Kidney epithelial cell (primary cell): ENCODE measurements around the gene TNFRSF1A. TPM values are rescaled to one million over a fixed set of nuclear protein-coding genes. Genes with fewer than 3 reads are reported as not detected.

Experiments used
- DNase-seq: peaks from one replicate; pipeline ENCODE4 v3.0.0-alpha.2; 2010; ENCODE audit warnings: low read depth
- H3K27me3 ChIP-seq: 2 replicates; pipeline ENCODE4 v1.6.0; 2011; ENCODE audit warnings: low read length; ENCODE audit not compliant: control insufficient read depth, insufficient read depth
- H3K36me3 ChIP-seq: 2 replicates; pipeline ENCODE4 v1.5.1; 2011; ENCODE audit warnings: low read length; ENCODE audit not compliant: control insufficient read depth, insufficient read depth
- H3K4me3 ChIP-seq: 2 replicates; pipeline ENCODE4 v1.5.1; 2011; ENCODE audit warnings: low read depth, mild to moderate bottlenecking, control low read depth, low read length
- CTCF ChIP-seq: IDR thresholded peaks from 2 replicates; pipeline ENCODE4 v1.5.1; 2011; ENCODE audit warnings: mild to moderate bottlenecking, moderate library complexity, low read length, control low read depth, inconsistent platforms; ENCODE audit not compliant: insufficient read depth, poor library complexity, severe bottlenecking
- total RNA-seq: library from RNA; depleted of rRNA; stranded (reverse); fragments of >200 nt; gene quantifications from 2 replicates; pipeline ENCODE4 v1.2.3, GENCODE V29; 2015

Gene TNFRSF1A
- total RNA-seq, 1 donor from 2014 or later, result 115 TPM

- Histone ChIP-seq H3K36me3 (no peaks in the 10 kb centered on the region), H3K4me3 (no peak overlapping the region), H3K27me3 (no peaks in the 10 kb centered on the region)
- peak; percentile 59 for TF ChIP-seq CTCF
- peak; percentile 98 for DNase-seq
Observed at GRCh38 chr12:6370994-6371754, 29.3 kb upstream of the TNFRSF1A start.

GRCh38 chr12:6370576-6370935, 28.7 kb upstream of the TNFRSF1A start:
- Histone ChIP-seq H3K36me3 (no peaks in the 10 kb centered on the region), H3K4me3 (no peak overlapping the region), H3K27me3 (no peaks in the 10 kb centered on the region)
- DNase-seq, result no peak
- no peak for TF ChIP-seq CTCF

- Histone ChIP-seq H3K36me3 (no peaks in the 10 kb centered on the region), H3K4me3 (no peak overlapping the region)
Observed at GRCh38 chr12:6369916-6370575, 28.2 kb upstream of the TNFRSF1A start.

GRCh38 chr12:6368906-6369525, 27.1 kb upstream of the TNFRSF1A start:
- Histone ChIP-seq H3K36me3 (no peaks in the 10 kb centered on the region), H3K4me3 (no peak overlapping the region), H3K27me3 (no peaks in the 10 kb centered on the region)
- DNase-seq, result no peak
- TF ChIP-seq CTCF, result no peak

More at GRCh38 chr12:6369916-6370575, 28.2 kb upstream of the TNFRSF1A start:
- no peaks in the 10 kb centered on the region for H3K27me3 ChIP-seq
- no peak for TF ChIP-seq CTCF
- no peak for DNase-seq

- Histone ChIP-seq H3K4me3 (no peak overlapping the region), H3K27me3 (no peaks in the 10 kb centered on the region), H3K36me3 (no peaks in the 10 kb centered on the region)
- no peak for DNase-seq
- no peak for TF ChIP-seq CTCF
Observed at GRCh38 chr12:6367969-6368892, 26.4 kb upstream of the TNFRSF1A start.
